22Rv1 (cell line): ENCODE measurements around the gene TNS3.

ENCODE experiments used
- ZFX ChIP-seq: fragments of 450-650 bp; IDR thresholded peaks from 2 replicates; pipeline ENCODE4 v1.6.1; 2017; ENCODE audit warnings: antibody characterized with exemption, borderline replicate concordance
- TF ChIP-seq, protein P1 (sequence below): fragments of 450-650 bp; IDR thresholded peaks from 2 replicates; pipeline ENCODE4 v1.5.1; 2017; ENCODE audit warnings: mild to moderate bottlenecking

DNA sequence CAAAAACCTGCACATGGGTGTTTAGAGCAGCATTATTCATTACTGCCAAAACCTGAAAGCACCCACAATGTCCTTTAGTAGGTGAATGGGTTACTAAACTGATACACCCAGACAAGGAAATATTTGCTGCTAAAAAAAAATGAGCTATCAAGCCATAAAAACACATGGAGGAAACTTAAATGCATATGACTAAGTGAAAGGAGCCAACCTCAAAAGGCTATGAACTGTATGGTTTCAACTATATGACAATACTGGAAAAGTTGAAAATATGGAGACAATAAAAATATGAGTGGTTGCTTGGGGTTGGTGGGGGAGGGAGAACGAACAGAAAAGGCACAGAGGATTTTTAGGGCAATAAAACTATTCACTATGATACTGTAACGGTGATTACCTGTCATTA lies 291.0 kb downstream of the TNS3 start:
- TF ChIP-seq, protein P1, sequence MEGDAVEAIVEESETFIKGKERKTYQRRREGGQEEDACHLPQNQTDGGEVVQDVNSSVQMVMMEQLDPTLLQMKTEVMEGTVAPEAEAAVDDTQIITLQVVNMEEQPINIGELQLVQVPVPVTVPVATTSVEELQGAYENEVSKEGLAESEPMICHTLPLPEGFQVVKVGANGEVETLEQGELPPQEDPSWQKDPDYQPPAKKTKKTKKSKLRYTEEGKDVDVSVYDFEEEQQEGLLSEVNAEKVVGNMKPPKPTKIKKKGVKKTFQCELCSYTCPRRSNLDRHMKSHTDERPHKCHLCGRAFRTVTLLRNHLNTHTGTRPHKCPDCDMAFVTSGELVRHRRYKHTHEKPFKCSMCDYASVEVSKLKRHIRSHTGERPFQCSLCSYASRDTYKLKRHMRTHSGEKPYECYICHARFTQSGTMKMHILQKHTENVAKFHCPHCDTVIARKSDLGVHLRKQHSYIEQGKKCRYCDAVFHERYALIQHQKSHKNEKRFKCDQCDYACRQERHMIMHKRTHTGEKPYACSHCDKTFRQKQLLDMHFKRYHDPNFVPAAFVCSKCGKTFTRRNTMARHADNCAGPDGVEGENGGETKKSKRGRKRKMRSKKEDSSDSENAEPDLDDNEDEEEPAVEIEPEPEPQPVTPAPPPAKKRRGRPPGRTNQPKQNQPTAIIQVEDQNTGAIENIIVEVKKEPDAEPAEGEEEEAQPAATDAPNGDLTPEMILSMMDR = no peak
- TF ChIP-seq ZFX = no peak
